Neural cell (in vitro differentiated cells): ENCODE results near the gene UNC5A. TPM values are rescaled to one million over a fixed set of nuclear protein-coding genes. Genes with fewer than 3 reads are reported as not detected.

Source experiments
- H2AFZ ChIP-seq: fragments of 200-600, 300-800 bp; sonication (generic), shearing (Covaris generic); 2 replicates; pipeline ENCODE4 v1.6.0; 2014; ENCODE audit warnings: low read depth, mild to moderate bottlenecking, antibody characterized with exemption, low read length, moderate library complexity
- H3F3A ChIP-seq: fragments of 200-600 bp; shearing (Covaris generic); 2 replicates; pipeline ENCODE4 v1.6.1; 2016; ENCODE audit warnings: mild to moderate bottlenecking, moderate library complexity, mixed read lengths, antibody characterized with exemption, low read length; ENCODE audit not compliant: insufficient read depth, poor library complexity, severe bottlenecking
- H3K27ac ChIP-seq: fragments of 200-600, 300-800 bp; sonication (generic), shearing (Covaris generic); 2 replicates; pipeline ENCODE4 v1.5.1; 2014; ENCODE audit warnings: mild to moderate bottlenecking, low read length, moderate library complexity
- H3K27me3 ChIP-seq: fragments of 300-800, 200-600 bp; sonication (generic), shearing (Covaris generic); 2 replicates; pipeline ENCODE4 v1.6.0; 2014; ENCODE audit warnings: mild to moderate bottlenecking, low read depth, low read length, moderate library complexity; ENCODE audit not compliant: insufficient read depth
- H3K36me3 ChIP-seq: fragments of 300-800, 200-600 bp; sonication (generic), shearing (Covaris generic); 2 replicates; pipeline ENCODE4 v1.5.1; 2014; ENCODE audit warnings: mild to moderate bottlenecking, antibody characterized with exemption, low read length, moderate library complexity; ENCODE audit not compliant: insufficient read depth
- H3K4me2 ChIP-seq: fragments of 300-800, 200-600 bp; sonication (generic), shearing (Covaris generic); 2 replicates; pipeline ENCODE4 v1.6.0; 2014; ENCODE audit warnings: mild to moderate bottlenecking, low read length
- H3K4me3 ChIP-seq: fragments of 300-800, 200-600 bp; sonication (generic), shearing (Covaris generic); 2 replicates; pipeline ENCODE4 v1.5.1; 2014; ENCODE audit warnings: mild to moderate bottlenecking, low read length, moderate library complexity
- H3K79me2 ChIP-seq: fragments of 200-600 bp; shearing (Covaris generic); replicated peaks from 2 replicates; pipeline ENCODE4 v1.6.0; 2014; ENCODE audit warnings: mild to moderate bottlenecking, low read length, moderate library complexity; ENCODE audit not compliant: insufficient read depth
- H3K9ac ChIP-seq: fragments of 300-800, 200-600 bp; sonication (generic), shearing (Covaris generic); 2 replicates; pipeline ENCODE4 v1.6.1; 2016; ENCODE audit warnings: mild to moderate bottlenecking, low read length, mixed read lengths
- H3K9me2 ChIP-seq: fragments of 200-600 bp; shearing (Covaris generic); 2 replicates; pipeline ENCODE4 v1.6.1; 2016; ENCODE audit warnings: mild to moderate bottlenecking, low read length, mixed read lengths; ENCODE audit not compliant: insufficient read depth
- H3K9me3 ChIP-seq: fragments of 200-600, 300-800 bp; sonication (generic), shearing (Covaris generic); 2 replicates; pipeline ENCODE4 v1.6.1; 2016; ENCODE audit warnings: mild to moderate bottlenecking, mixed run types, low read length, moderate library complexity, mixed read lengths
- H4K20me1 ChIP-seq: fragments of 200-600 bp; shearing (Covaris generic); 2 replicates; pipeline ENCODE4 v1.6.1; 2016; ENCODE audit warnings: mild to moderate bottlenecking, mixed run types; ENCODE audit not compliant: insufficient read depth
- CTCF ChIP-seq: fragments of 450-650 bp; IDR thresholded peaks from 2 replicates; pipeline ENCODE4 v1.5.1; 2014; ENCODE audit warnings: antibody characterized with exemption, mild to moderate bottlenecking, moderate library complexity; ENCODE audit not compliant: poor library complexity, severe bottlenecking
- EP300 ChIP-seq: fragments of 450-650 bp; conservative IDR thresholded peaks from 2 replicates; pipeline ENCODE4 v1.6.1; 2014; ENCODE audit warnings: antibody characterized with exemption, mild to moderate bottlenecking, moderate library complexity; ENCODE audit not compliant: poor library complexity, severe bottlenecking
- EZH2 ChIP-seq: fragments of 200-600, 300-800 bp; shearing (Covaris generic), sonication (generic); IDR thresholded peaks from 2 replicates; pipeline ENCODE4 v1.6.1; 2014; ENCODE audit warnings: antibody characterized with exemption, low read length, borderline replicate concordance, mild to moderate bottlenecking; ENCODE audit not compliant: insufficient read depth, poor library complexity, severe bottlenecking
- MXI1 ChIP-seq: fragments of 450-650 bp; conservative IDR thresholded peaks from 2 replicates; pipeline ENCODE4 v1.6.1; 2014; ENCODE audit warnings: antibody characterized with exemption, mild to moderate bottlenecking; ENCODE audit not compliant: poor library complexity, severe bottlenecking
- POLR2AphosphoS5 ChIP-seq: IDR thresholded peaks from 2 replicates; pipeline ENCODE4 v1.6.1; 2012
- RAD21 ChIP-seq: fragments of 450-650 bp; conservative IDR thresholded peaks from 2 replicates; pipeline ENCODE4 v1.6.1; 2014; ENCODE audit warnings: antibody characterized with exemption, mild to moderate bottlenecking, moderate library complexity
- REST ChIP-seq: IDR thresholded peaks from 2 replicates; pipeline ENCODE4 v1.6.1; 2012; ENCODE audit warnings: borderline replicate concordance
- SMC3 ChIP-seq: fragments of 450-650 bp; conservative IDR thresholded peaks from 2 replicates; pipeline ENCODE4 v1.6.1; 2014; ENCODE audit warnings: antibody characterized with exemption, mild to moderate bottlenecking, moderate library complexity; ENCODE audit not compliant: poor library complexity
- TAF1 ChIP-seq: IDR thresholded peaks from 2 replicates; pipeline ENCODE4 v1.6.1; 2012; ENCODE audit warnings: low read depth
- polyA plus RNA-seq: library from polyadenylated mRNA; depleted of rRNA; stranded (reverse); fragments of >200 nt; gene quantifications from 2 replicates; pipeline ENCODE4 v1.2.3, GENCODE V29; 2014

UNC5A gene
- polyA plus RNA-seq, 1 donor from 2014 or later = 2.7 TPM

GRCh38 chr5:176897263-176897662 lies 86.9 kb downstream of the UNC5A start:
- Histone ChIP-seq H3K9me3 (no peaks in the 10 kb centered on the region), H3K36me3 (no peaks in the 10 kb centered on the region), H3K4me3 (no peak overlapping the region), H3K9me2 (no peaks in the 10 kb centered on the region), H3F3A (no peaks in the 10 kb centered on the region), H3K79me2 (no peaks in the 10 kb centered on the region), H3K4me2 (no peak overlapping the region), H3K27ac (no peak overlapping the region), H4K20me1 (no peaks in the 10 kb centered on the region), H2AFZ (no peak overlapping the region), H3K27me3 (no peaks in the 10 kb centered on the region), H3K9ac (no peak overlapping the region)
- no peak for TF ChIP-seq EZH2
- no peak for TF ChIP-seq RAD21
- TF ChIP-seq POLR2AphosphoS5 = no peak
- no peak for TF ChIP-seq MXI1
- TF ChIP-seq SMC3 = no peak
- TF ChIP-seq EP300 = no peak
- no peak for TF ChIP-seq TAF1
- TF ChIP-seq REST = no peak
- no peak for TF ChIP-seq CTCF

- H3K27me3 ChIP-seq = no peaks in the 10 kb centered on the region
- no peak within 1 kb of the TSS for H3K4me2 ChIP-seq
- TF ChIP-seq MXI1 (no peak), POLR2AphosphoS5 (no peak), CTCF (no peak), EZH2 (no peak), RAD21 (no peak), SMC3 (no peak), REST (no peak), EP300 (no peak), TAF1 (no peak)
- no peaks in the 10 kb centered on the region for H3F3A ChIP-seq
- H3K9ac ChIP-seq = no peak within 1 kb of the TSS
- H3K27ac ChIP-seq = no peak within 1 kb of the TSS
- no peaks in the 10 kb centered on the region for H3K79me2 ChIP-seq
- H2AFZ ChIP-seq = no peak within 1 kb of the TSS
- no peaks in the 10 kb centered on the region for H3K9me3 ChIP-seq
- H3K36me3 ChIP-seq = no peaks in the 10 kb centered on the region
- no peaks in the 10 kb centered on the region for H4K20me1 ChIP-seq
- no peaks in the 10 kb centered on the region for H3K9me2 ChIP-seq
- no peak within 1 kb of the TSS for H3K4me3 ChIP-seq
Observed at GRCh38 chr5:176899296-176899891, 89.0 kb downstream of the UNC5A start, which contains the start of gene HK3. Gene HK3 (minus strand): TSS chr5:176899346. CDS start chr5:176896159, 3,187 bp downstream.
